K562 (cell line): ENCODE results near the gene NKAPL. TPM values are rescaled to one million over a fixed set of nuclear protein-coding genes. Genes with fewer than 3 reads are reported as not detected.

Experiments used
- BCOR ChIP-seq: fragments of 450-650 bp; IDR thresholded peaks from 2 replicates; pipeline ENCODE4 v1.6.1; 2016
- CBX2 ChIP-seq: fragments of 200-600 bp; sonication (generic); IDR thresholded peaks from one replicate; pipeline ENCODE4 v1.6.1; 2012; ENCODE audit warnings: mild to moderate bottlenecking, low read length, inconsistent platforms; ENCODE audit not compliant: insufficient read depth, poor library complexity, severe bottlenecking
- CBX8 ChIP-seq: fragments of 200-600 bp; sonication (generic); IDR thresholded peaks from 2 replicates; pipeline ENCODE4 v1.6.1; 2012; ENCODE audit warnings: borderline replicate concordance, mixed run types, low read depth, mild to moderate bottlenecking, moderate library complexity, mixed read lengths, low read length, control low read depth, inconsistent platforms; ENCODE audit not compliant: poor library complexity, severe bottlenecking; ENCODE audit errors: extremely low read depth
- CTBP1 ChIP-seq: fragments of 450-650 bp; IDR thresholded peaks from 2 replicates; pipeline ENCODE4 v1.6.1; 2016; ENCODE audit warnings: borderline replicate concordance
- E2F1 ChIP-seq: sonication (generic); formaldehyde crosslinking; IDR thresholded peaks from 2 replicates; pipeline ENCODE4 v1.8.1; 2023; ENCODE audit warnings: mild to moderate bottlenecking, missing genetic modification reagents, moderate library complexity
- E2F5 ChIP-seq: sonication (generic); formaldehyde crosslinking; IDR thresholded peaks from 2 replicates; pipeline ENCODE4 v1.8.0; 2022; ENCODE audit warnings: mild to moderate bottlenecking, missing genetic modification reagents
- FOXJ3 ChIP-seq: sonication (generic); formaldehyde crosslinking; IDR thresholded peaks from 2 replicates; pipeline ENCODE4 v1.4.0; 2020; ENCODE audit warnings: mild to moderate bottlenecking, missing genetic modification reagents
- HNRNPLL ChIP-seq: fragments of 200-400 bp; formaldehyde crosslinking; IDR thresholded peaks from 2 replicates; pipeline ENCODE4 v1.6.1; 2017; ENCODE audit warnings: low read length, low read depth, mild to moderate bottlenecking; ENCODE audit not compliant: poor library complexity, severe bottlenecking
- L3MBTL2 ChIP-seq: fragments of 450-650 bp; IDR thresholded peaks from 2 replicates; pipeline ENCODE4 v1.6.1; 2016; ENCODE audit warnings: mild to moderate bottlenecking, moderate library complexity
- MAX ChIP-seq: sonication (generic); formaldehyde crosslinking; IDR thresholded peaks from 2 replicates; pipeline ENCODE4 v1.9.0; 2022; ENCODE audit warnings: mild to moderate bottlenecking, missing genetic modification reagents
- NCOA2 ChIP-seq, 2 experiments: fragments of 450-650 bp; IDR thresholded peaks; 2 replicates each; pipeline ENCODE4 v1.6.1; 2018; ENCODE audit warnings: mild to moderate bottlenecking in 2 of 2, moderate library complexity in 1 of 2; ENCODE audit not compliant: partially characterized antibody in 2 of 2
- NCOR1 ChIP-seq: fragments of 450-650 bp; IDR thresholded peaks from 2 replicates; pipeline ENCODE4 v1.6.1; 2016; ENCODE audit warnings: mild to moderate bottlenecking, moderate library complexity
- RNF2 ChIP-seq: sonication (generic); IDR thresholded peaks from 2 replicates; pipeline ENCODE4 v1.6.1; 2016
- TARDBP ChIP-seq: fragments of 450-650 bp; IDR thresholded peaks from 2 replicates; pipeline ENCODE4 v1.6.1; 2016
- TRIM24 ChIP-seq, 2 experiments: fragments of 450-650 bp; IDR thresholded peaks; 2 replicates each; pipeline ENCODE4 v1.6.1; 2016
- TSHZ1 ChIP-seq: fragments of 250-450 bp; sonication (Bioruptor Pico); IDR thresholded peaks from 2 replicates; pipeline ENCODE4 v1.4.0; 2020; ENCODE audit warnings: mild to moderate bottlenecking, moderate library complexity
- VEZF1 ChIP-seq: fragments of 200-800 bp; sonication (Bioruptor generic); IDR thresholded peaks from 2 replicates; pipeline ENCODE4 v1.6.1; 2017; ENCODE audit warnings: missing genetic modification characterization, missing compliant biosample characterization
- ZNF165 ChIP-seq: fragments of 250-450 bp; sonication (Bioruptor Pico); IDR thresholded peaks from 2 replicates; pipeline ENCODE4 v1.4.0; 2020; ENCODE audit warnings: borderline replicate concordance
- ZNF436 ChIP-seq: fragments of 250-450, 450-650 bp; sonication (Bioruptor Pico); formaldehyde crosslinking; IDR thresholded peaks from 2 replicates; pipeline ENCODE4 v1.7.0; 2020; ENCODE audit warnings: mild to moderate bottlenecking
- polyA plus RNA-seq, 8 experiments: library from polyadenylated mRNA; depleted of rRNA in 4 of 8; stranded (reverse) in 5 of 8; unstranded in 3 of 8; fragments of >200 nt; fragmentation: Nextera tagmentation in 2 of 8; fragmentation: Illumina TruSeq in 1 of 8; extraction: Ambion mirVana in 2 of 8; extraction: Trizol in 1 of 8; gene quantifications; 2 replicates each; pipeline versions ENCODE4 v1.2.1 to v1.2.3, GENCODE V29; 2011 to 2014; ENCODE audit warnings: inconsistent platforms in 1 of 8, missing spikeins in 1 of 8
- total RNA-seq, 7 experiments: library from RNA; depleted of rRNA in 6 of 7; stranded (reverse); fragments of >200 nt in 6 of 7; fragmentation: Illumina TruSeq in 2 of 7; extraction: Trizol in 2 of 7; gene quantifications; 2 replicates each; pipeline versions ENCODE4 v1.2.1 to v1.2.3, GENCODE V29; 2011 to 2021; ENCODE audit warnings: low replicate concordance in 1 of 7

The NKAPL gene
- total and polyA plus RNA-seq, 9 of the 15 experiments (the other 6 are each of a cell fraction or from before 2014, with no cell fraction given), result not detected

GRCh38 chr6:28218312-28219248 lies 40.5 kb upstream of the NKAPL start (continued):
- TF ChIP-seq CBX2 (no peak), TRIM24 (IDR thresholded peaks at IDR 0.05) (no peak; a peak in 2 of 4 replicates), E2F1 (CRISPR knock-in tag) (no peak), E2F5 (CRISPR knock-in tag) (no peak), HNRNPLL (no peak), L3MBTL2 (peak; percentile 98), BCOR (0 out of 2 replicates have a peak, but pooled peaks have one; percentile 17), TSHZ1 (CRISPR knock-in tag) (no peak), NCOR1 (peak; percentile 8; the same call in 1 of the 2 replicates), TARDBP (0 out of 2 replicates have a peak, but pooled peaks have one; percentile 7), FOXJ3 (CRISPR knock-in tag) (no peak), VEZF1 (CRISPR knock-in tag) (peak; percentile 100), NCOA2 (IDR thresholded peaks at IDR 0.05; ENCODE audit: partially characterized antibody in 2 of 2) (no peak), ZNF436 (no peak), CTBP1 (0 out of 2 replicates have a peak, but pooled peaks have one; percentile 42), RNF2 (no peak; the same call in 1 of the 2 replicates), MAX (peak; percentile 29; the same call in 1 of the 2 replicates), CBX8 (no peak), ZNF165 (CRISPR knock-in tag) (no peak)
